ENCODE measurements around the gene SCYGR8. TPM values are rescaled to one million over a fixed set of nuclear protein-coding genes. Genes with fewer than 3 reads are reported as not detected.

SCYGR8 gene
- total RNA-seq, 1 donor from 2014 or later, result not detected

DNA sequence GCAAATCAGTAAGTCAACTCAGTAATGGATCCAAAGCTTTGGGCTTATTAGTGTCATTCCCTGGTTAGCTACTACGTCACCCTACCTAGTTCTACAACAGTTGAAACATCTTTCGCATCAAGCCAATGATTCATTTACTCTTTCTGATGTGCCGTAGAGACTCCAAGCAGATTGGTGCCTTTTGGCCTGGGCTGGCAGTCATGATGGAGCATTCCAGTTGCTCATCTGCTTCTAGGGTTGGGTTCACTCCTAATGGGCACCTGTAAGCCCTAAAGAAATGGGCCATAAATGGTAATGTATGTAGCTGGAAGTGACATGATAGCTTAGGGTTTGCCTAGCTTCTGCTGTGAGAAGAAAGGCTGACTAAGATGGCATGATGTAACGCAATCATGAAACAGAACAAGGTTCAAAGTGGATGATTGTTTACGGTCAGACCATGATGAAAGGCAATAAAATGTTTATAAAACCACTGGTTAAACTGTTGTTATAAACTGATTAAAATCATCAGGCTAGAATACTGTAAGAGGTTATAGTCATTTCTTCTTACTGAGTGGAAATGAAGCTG lies 47.5 kb downstream of the SCYGR8 start:
- no peaks in the 10 kb centered on the region for H3K9me3 Mint-ChIP-seq (ENCODE audit: low read depth)
- no peak overlapping the region for H3K4me3 Mint-ChIP-seq (ENCODE audit: low read depth)
- H3K27me3 Mint-ChIP-seq, result no peaks in the 10 kb centered on the region
- TF ChIP-seq, protein P1, sequence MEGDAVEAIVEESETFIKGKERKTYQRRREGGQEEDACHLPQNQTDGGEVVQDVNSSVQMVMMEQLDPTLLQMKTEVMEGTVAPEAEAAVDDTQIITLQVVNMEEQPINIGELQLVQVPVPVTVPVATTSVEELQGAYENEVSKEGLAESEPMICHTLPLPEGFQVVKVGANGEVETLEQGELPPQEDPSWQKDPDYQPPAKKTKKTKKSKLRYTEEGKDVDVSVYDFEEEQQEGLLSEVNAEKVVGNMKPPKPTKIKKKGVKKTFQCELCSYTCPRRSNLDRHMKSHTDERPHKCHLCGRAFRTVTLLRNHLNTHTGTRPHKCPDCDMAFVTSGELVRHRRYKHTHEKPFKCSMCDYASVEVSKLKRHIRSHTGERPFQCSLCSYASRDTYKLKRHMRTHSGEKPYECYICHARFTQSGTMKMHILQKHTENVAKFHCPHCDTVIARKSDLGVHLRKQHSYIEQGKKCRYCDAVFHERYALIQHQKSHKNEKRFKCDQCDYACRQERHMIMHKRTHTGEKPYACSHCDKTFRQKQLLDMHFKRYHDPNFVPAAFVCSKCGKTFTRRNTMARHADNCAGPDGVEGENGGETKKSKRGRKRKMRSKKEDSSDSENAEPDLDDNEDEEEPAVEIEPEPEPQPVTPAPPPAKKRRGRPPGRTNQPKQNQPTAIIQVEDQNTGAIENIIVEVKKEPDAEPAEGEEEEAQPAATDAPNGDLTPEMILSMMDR (IDR thresholded peaks at IDR 0.05; ENCODE audit: unreplicated experiment), result no peak
- no peak for DNase-seq (ENCODE audit: low spot score, unreplicated experiment)
- H3K36me3 Mint-ChIP-seq (ENCODE audit: insufficient read depth), result no peaks in the 10 kb centered on the region
- H3K4me1 Mint-ChIP-seq (ENCODE audit: low read depth), result no peaks in the 10 kb centered on the region
- H3K27ac Mint-ChIP-seq, result no peak overlapping the region

Other genes starting within 250 kb of the SCYGR8 start
- gene SCYGR2, start 147.0 kb upstream of the SCYGR8 start, total RNA-seq, result not detected in 2 replicates
- gene SCYGR3, start 131.1 kb upstream of the SCYGR8 start, total RNA-seq, result not detected in 2 replicates
- not detected in 2 replicates for gene SCYGR4, start 128.4 kb upstream of the SCYGR8 start, total RNA-seq
- gene SCYGR5, start 79.1 kb upstream of the SCYGR8 start, total RNA-seq, result not detected in 2 replicates
- gene SLC19A3, start 27.9 kb upstream of the SCYGR8 start, total RNA-seq, result 34.3 and 36.4 TPM in 2 replicates
- gene SCYGR6, start 21.1 kb upstream of the SCYGR8 start, total RNA-seq, result not detected in 2 replicates
- not detected in 2 replicates for gene SCYGR7, start 17.6 kb upstream of the SCYGR8 start, total RNA-seq
- gene CCL20, start 67.9 kb downstream of the SCYGR8 start, total RNA-seq, result not detected in 2 replicates
- gene DAW1, start 125.7 kb downstream of the SCYGR8 start, total RNA-seq, result 0.42 TPM in 1 of 2 replicates, not detected in the other

All from progenitor cell of endocrine pancreas (in vitro differentiated cells).